Mesenchymal stem cell (in vitro differentiated cells and primary cell): Measurements from ENCODE around the gene GP1BB. TPM values are rescaled to one million over a fixed set of nuclear protein-coding genes. Genes with fewer than 3 reads are reported as not detected.

Source experiments
- DNase-seq: peaks from one replicate; pipeline ENCODE4 v3.0.0-alpha.2; 2013
- H2AFZ ChIP-seq: one replicate; pipeline ENCODE4 v1.6.1; 2013; ENCODE audit warnings: low read depth, mild to moderate bottlenecking, control low read depth, inconsistent platforms, low read length, moderate library complexity
- H2AK5ac ChIP-seq: 2 replicates; pipeline ENCODE4 v1.6.1; 2013; ENCODE audit warnings: low read length, moderate library complexity, mild to moderate bottlenecking, inconsistent platforms; ENCODE audit not compliant: severe bottlenecking
- H2BK120ac ChIP-seq: one replicate; pipeline ENCODE4 v1.6.1; 2013; ENCODE audit warnings: low read depth, mild to moderate bottlenecking, inconsistent platforms, low read length, moderate library complexity
- H2BK12ac ChIP-seq, 2 experiments: one replicate each; pipeline ENCODE4 v1.6.1; 2013; ENCODE audit warnings: inconsistent platforms in 2 of 2, low read length in 2 of 2, mild to moderate bottlenecking in 2 of 2, moderate library complexity in 2 of 2, control low read depth in 1 of 2
- H2BK15ac ChIP-seq: one replicate; pipeline ENCODE4 v1.6.1; 2013; ENCODE audit warnings: mild to moderate bottlenecking, low read depth, inconsistent platforms; ENCODE audit not compliant: poor library complexity, severe bottlenecking
- H2BK5ac ChIP-seq: 2 replicates; pipeline ENCODE4 v1.6.1; 2013; ENCODE audit warnings: low read depth, mild to moderate bottlenecking, low read length, control low read depth, inconsistent platforms; ENCODE audit not compliant: poor library complexity, severe bottlenecking
- H3K14ac ChIP-seq, 2 experiments: one replicate each; pipeline ENCODE4 v1.6.1; 2013; ENCODE audit warnings: inconsistent platforms in 2 of 2, low read length in 2 of 2, control low read depth in 1 of 2, mild to moderate bottlenecking in 1 of 2, moderate library complexity in 1 of 2
- H3K18ac ChIP-seq, 2 experiments: one replicate each; pipeline ENCODE4 v1.6.1; 2013; ENCODE audit warnings: inconsistent platforms in 2 of 2, low read length in 2 of 2, control low read depth in 1 of 2, low read depth in 1 of 2, mild to moderate bottlenecking in 1 of 2
- H3K23ac ChIP-seq, 2 experiments: one replicate each; pipeline ENCODE4 v1.6.1; 2013; ENCODE audit warnings: inconsistent platforms in 2 of 2, low read length in 2 of 2, mild to moderate bottlenecking in 2 of 2, moderate library complexity in 2 of 2, control low read depth in 1 of 2
- H3K27ac ChIP-seq: 2 replicates; pipeline ENCODE4 v1.5.1; 2013; ENCODE audit warnings: mild to moderate bottlenecking, moderate library complexity, low read length, control low read depth, inconsistent platforms; ENCODE audit not compliant: poor library complexity, severe bottlenecking
- H3K27me3 ChIP-seq, 2 experiments: 2 replicates each; pipeline versions ENCODE4 v1.6.1 to v1.7.0; 2013; ENCODE audit warnings: low read length in 2 of 2, mild to moderate bottlenecking in 2 of 2, moderate library complexity in 2 of 2, control low read depth in 1 of 2, inconsistent platforms in 1 of 2; ENCODE audit not compliant: control insufficient read depth in 1 of 2, insufficient read depth in 1 of 2
- H3K36me3 ChIP-seq, 2 experiments: 2 replicates each; pipeline versions ENCODE4 v1.6.1 to v1.7.0; 2013; ENCODE audit warnings: low read length in 2 of 2, control low read depth in 1 of 2, inconsistent platforms in 1 of 2, low read depth in 1 of 2, mild to moderate bottlenecking in 1 of 2; ENCODE audit not compliant: insufficient read depth in 2 of 2, control insufficient read depth in 1 of 2
- H3K4ac ChIP-seq, 2 experiments: one replicate each; pipeline ENCODE4 v1.6.1; 2013; ENCODE audit warnings: inconsistent platforms in 2 of 2, low read length in 2 of 2, mild to moderate bottlenecking in 2 of 2, moderate library complexity in 2 of 2, control low read depth in 1 of 2, low read depth in 1 of 2
- H3K4me1 ChIP-seq: 2 replicates; pipeline ENCODE4 v1.6.1; 2013; ENCODE audit warnings: low read depth, low read length, control low read depth; ENCODE audit not compliant: control insufficient read depth, insufficient read depth
- H3K4me2 ChIP-seq: 2 replicates; pipeline ENCODE4 v1.6.1; 2013; ENCODE audit warnings: low read length, mild to moderate bottlenecking, inconsistent platforms; ENCODE audit not compliant: poor library complexity, severe bottlenecking
- H3K4me3 ChIP-seq, 2 experiments: 2 replicates each; pipeline versions ENCODE4 v1.5.1 to v1.7.0; 2013; ENCODE audit warnings: low read length in 2 of 2, mild to moderate bottlenecking in 2 of 2, control low read depth in 1 of 2, low read depth in 1 of 2; ENCODE audit not compliant: insufficient read depth in 1 of 2
- H3K79me1 ChIP-seq: replicated peaks from 2 replicates; pipeline ENCODE4 v1.6.1; 2013; ENCODE audit warnings: mild to moderate bottlenecking, control low read depth, low read length, inconsistent platforms; ENCODE audit not compliant: poor library complexity, severe bottlenecking
- H3K9ac ChIP-seq: 2 replicates; pipeline ENCODE4 v1.7.0; 2013; ENCODE audit warnings: mild to moderate bottlenecking, low read length, moderate library complexity
- H3K9me3 ChIP-seq: 2 replicates; pipeline ENCODE4 v1.7.0; 2013; ENCODE audit warnings: mild to moderate bottlenecking, low read length; ENCODE audit not compliant: control insufficient read depth
- H4K8ac ChIP-seq: one replicate; pipeline ENCODE4 v1.6.1; 2013; ENCODE audit warnings: inconsistent platforms, mild to moderate bottlenecking, low read length, moderate library complexity
- H4K91ac ChIP-seq: one replicate; pipeline ENCODE4 v1.6.1; 2013; ENCODE audit warnings: mild to moderate bottlenecking, low read length, inconsistent platforms
- WGBS: methylation state at CpG from one replicate; pipeline ENCODE4 v1.1.7; 2013; ENCODE audit warnings: mixed read lengths; 5-methylcytosine and 5-hydroxymethylcytosine counted together
- polyA plus RNA-seq, 2 experiments: library from polyadenylated mRNA; stranded (reverse); fragments of 200-250 nt; gene quantifications; one replicate each; pipeline ENCODE4 v1.2.3, GENCODE V29; 2013

GP1BB gene
- polyA plus RNA-seq (2013, experiment 1 of 2) = 1.0 TPM
- 1.2 TPM for polyA plus RNA-seq (2013, experiment 2 of 2)

DNA sequence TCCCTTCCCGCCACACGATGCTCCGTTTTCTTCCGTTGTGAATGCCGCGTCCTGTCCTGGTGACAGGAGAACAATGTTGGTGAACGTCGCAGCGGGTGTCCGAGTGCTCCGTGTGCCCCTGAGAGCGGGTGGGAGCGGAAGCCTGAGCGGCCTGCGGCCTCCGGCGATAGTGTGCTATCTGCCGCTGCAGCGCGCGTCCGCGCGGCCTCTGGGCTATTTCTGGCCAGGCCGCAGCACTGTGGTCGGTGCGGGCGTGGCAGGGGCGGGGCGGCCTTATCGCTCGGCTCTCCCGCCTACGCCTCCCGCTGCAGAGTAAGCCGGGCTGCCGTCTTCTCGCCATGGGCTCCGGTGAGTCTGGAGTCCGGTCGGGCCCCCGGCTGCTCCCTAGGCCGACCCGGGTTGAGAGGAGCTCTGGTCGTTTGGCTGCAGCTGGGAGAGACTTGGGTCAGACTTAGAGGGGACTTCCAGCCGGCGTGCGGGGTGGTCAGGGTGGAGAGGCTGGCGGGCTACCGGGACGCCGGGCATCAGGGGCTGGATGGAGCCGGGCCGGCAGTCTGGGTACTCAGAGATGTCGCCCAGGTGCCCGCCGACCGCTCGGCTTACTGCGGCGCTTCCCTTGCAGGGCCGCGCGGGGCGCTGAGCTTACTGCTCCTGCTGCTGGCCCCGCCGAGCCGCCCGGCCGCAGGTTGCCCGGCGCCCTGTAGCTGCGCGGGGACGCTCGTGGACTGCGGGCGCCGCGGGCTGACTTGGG, at the start of gene GP1BB:
GP1BB (plus strand) TSS at position 308 of the 751 bp plus-strand sequence; CDS start at position 339, 31 bp downstream.
- Histone ChIP-seq H2BK12ac (peak within 1 kb of the TSS in 1 of 2 experiments; percentile 52), H3K36me3 (peaks cover 0 to 28% of the 10 kb centered on the region in 2 experiments)

DNA sequence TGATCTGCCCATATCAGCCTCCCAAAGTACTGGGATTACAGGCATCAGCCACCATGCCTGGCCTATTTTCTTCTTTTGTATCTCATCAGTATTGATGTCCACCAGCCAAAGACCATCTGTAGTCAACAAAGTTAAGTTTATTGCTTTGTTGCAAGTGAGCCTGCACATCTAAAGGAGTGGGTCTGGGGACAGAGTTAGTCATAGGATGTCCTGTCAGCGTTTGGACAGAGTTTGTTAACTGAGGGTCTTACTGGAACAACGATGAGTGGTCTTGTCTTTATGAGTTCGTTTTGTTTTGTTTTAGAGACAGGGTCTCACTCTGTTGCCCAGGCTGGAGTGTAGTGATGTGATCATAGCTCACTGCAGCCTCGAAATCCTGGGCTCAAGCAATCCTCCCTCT, 49.7 kb upstream of the GP1BB start:
- Histone ChIP-seq H2BK5ac (no peak overlapping the region), H3K4me1 (no peaks in the 10 kb centered on the region), H3K4me2 (no peak overlapping the region), H2AK5ac (no peak overlapping the region), H3K9ac (no peak overlapping the region), H2BK12ac (no peak overlapping the region), H4K8ac (no peak overlapping the region), H3K4me3 (no peak overlapping the region), H4K91ac (no peak overlapping the region), H3K79me1 (no peaks in the 10 kb centered on the region), H2BK15ac (no peak overlapping the region), H2AFZ (no peak overlapping the region), H3K18ac (no peak overlapping the region), H3K9me3 (peaks cover 14% of the 10 kb centered on the region), H3K27ac (no peak overlapping the region), H3K23ac (no peak overlapping the region), H3K4ac (no peak overlapping the region), H2BK120ac (no peak overlapping the region), H3K14ac (no peak overlapping the region), H3K36me3 (no peaks in the 10 kb centered on the region), H3K27me3 (peaks cover 24 to 48% of the 10 kb centered on the region in 2 experiments)
- 58% methylated on average over 4 of the region's 4 CpGs for WGBS
- DNase-seq = no peak

More for the DNA sequence above, at the start of gene GP1BB:
- H2BK15ac ChIP-seq = no peak within 1 kb of the TSS
- no peak within 1 kb of the TSS for H3K27ac ChIP-seq
- H3K14ac ChIP-seq = peak within 1 kb of the TSS in 1 of 2 experiments; percentile 91
- peaks cover 19 to 65% of the 10 kb centered on the region in 2 experiments for H3K27me3 ChIP-seq
- peak within 1 kb of the TSS in 1 of 2 experiments; percentile 45 for H3K4me3 ChIP-seq
- H2AFZ ChIP-seq = no peak within 1 kb of the TSS
- H3K4me2 ChIP-seq = peak within 1 kb of the TSS; percentile 78
- no peaks in the 10 kb centered on the region for H3K9me3 ChIP-seq
- 3% methylated on average over 56 of the region's 80 CpGs for WGBS
- H3K18ac ChIP-seq = peak within 1 kb of the TSS in 1 of 2 experiments; percentile 41
- peaks cover 35% of the 10 kb centered on the region for H3K4me1 ChIP-seq
- H2AK5ac ChIP-seq = no peak within 1 kb of the TSS
- H3K9ac ChIP-seq = no peak within 1 kb of the TSS
- H3K4ac ChIP-seq = no peak within 1 kb of the TSS
- H2BK120ac ChIP-seq = no peak within 1 kb of the TSS
- H4K91ac ChIP-seq = peak within 1 kb of the TSS; percentile 54
- peak; percentile 52 for DNase-seq
- H3K23ac ChIP-seq = peak within 1 kb of the TSS in 1 of 2 experiments; percentile 84
- H3K79me1 ChIP-seq = no peaks in the 10 kb centered on the region
- no peak within 1 kb of the TSS for H4K8ac ChIP-seq
- no peak within 1 kb of the TSS for H2BK5ac ChIP-seq

DNA sequence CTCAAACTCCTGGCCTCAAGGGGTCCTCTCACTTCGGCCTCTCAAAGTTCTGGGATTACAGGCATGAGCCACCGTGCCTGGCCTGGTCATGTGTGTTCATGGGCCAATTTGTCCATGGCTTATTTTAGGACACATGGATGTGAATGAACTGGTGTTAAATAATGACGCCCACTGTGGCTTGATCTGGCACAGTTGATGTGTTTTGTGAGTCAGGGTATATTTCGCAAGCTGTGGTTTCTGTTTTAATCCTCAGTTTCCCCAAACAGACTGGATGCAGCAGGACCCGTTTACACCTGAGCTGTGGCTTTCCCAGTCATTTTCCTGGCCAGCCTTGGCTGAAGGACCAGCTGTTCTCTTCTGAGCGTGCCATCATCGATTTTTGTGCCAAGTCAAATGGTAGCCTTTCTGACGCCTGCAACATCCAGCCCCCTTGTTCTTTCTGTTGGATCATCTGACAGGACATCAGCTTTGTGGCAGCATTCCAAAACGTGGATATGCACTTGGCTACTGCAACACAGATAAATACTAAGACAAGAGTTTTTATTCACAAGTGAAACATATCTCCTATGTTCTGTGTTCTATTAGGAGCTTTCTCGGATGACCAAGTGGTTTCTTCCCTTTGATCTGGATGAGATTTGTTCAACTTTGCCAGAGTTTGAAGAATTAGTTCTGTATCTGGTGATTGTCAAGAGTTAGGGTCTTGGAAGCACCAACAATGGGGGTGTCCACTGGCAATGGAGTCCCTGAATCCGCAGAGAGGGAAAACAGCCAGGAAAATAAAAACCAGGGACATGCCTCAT, 49.0 kb upstream of the GP1BB start:
- H2BK12ac ChIP-seq = no peak overlapping the region
- no peaks in the 10 kb centered on the region for H3K79me1 ChIP-seq
- no peak overlapping the region for H3K4me2 ChIP-seq
- H3K36me3 ChIP-seq = no peaks in the 10 kb centered on the region
- WGBS = 88% methylated on average over 10 of the region's 11 CpGs
- H3K27ac ChIP-seq = no peak overlapping the region
- H3K4me3 ChIP-seq = no peak overlapping the region
- H4K8ac ChIP-seq = no peak overlapping the region
- H3K23ac ChIP-seq = no peak overlapping the region
- H3K4me1 ChIP-seq = no peaks in the 10 kb centered on the region
- no peak for DNase-seq
- H3K9ac ChIP-seq = no peak overlapping the region
- no peak overlapping the region for H2BK15ac ChIP-seq
- H2BK120ac ChIP-seq = no peak overlapping the region
- no peak overlapping the region for H4K91ac ChIP-seq
- no peak overlapping the region for H2AK5ac ChIP-seq
- H3K14ac ChIP-seq = no peak overlapping the region
- no peak overlapping the region for H3K18ac ChIP-seq
- no peak overlapping the region for H3K4ac ChIP-seq
- H3K9me3 ChIP-seq = peaks cover 14% of the 10 kb centered on the region
- H2BK5ac ChIP-seq = no peak overlapping the region
- H3K27me3 ChIP-seq = peaks cover 24 to 43% of the 10 kb centered on the region in 2 experiments
- no peak overlapping the region for H2AFZ ChIP-seq

GRCh38 chr22:19674929-19675253, 48.4 kb upstream of the GP1BB start:
- H3K27me3 ChIP-seq = peaks cover 24 to 44% of the 10 kb centered on the region in 2 experiments
- no peak overlapping the region for H3K23ac ChIP-seq
- H2AK5ac ChIP-seq = no peak overlapping the region
- H2BK120ac ChIP-seq = no peak overlapping the region
- H3K9me3 ChIP-seq = peaks cover 14% of the 10 kb centered on the region
- H3K79me1 ChIP-seq = no peaks in the 10 kb centered on the region
- no peaks in the 10 kb centered on the region for H3K36me3 ChIP-seq
- H4K8ac ChIP-seq = no peak overlapping the region
- no peak overlapping the region for H2AFZ ChIP-seq
- H2BK15ac ChIP-seq = no peak overlapping the region
- no peak overlapping the region for H3K18ac ChIP-seq
- H3K9ac ChIP-seq = no peak overlapping the region
- WGBS = 82% methylated on average over 10 of the region's 10 CpGs
- no peak overlapping the region for H3K4me2 ChIP-seq
- H3K4me1 ChIP-seq = no peaks in the 10 kb centered on the region
- H3K4ac ChIP-seq = no peak overlapping the region
- no peak overlapping the region for H3K14ac ChIP-seq
- no peak overlapping the region for H2BK5ac ChIP-seq
- H3K4me3 ChIP-seq = no peak overlapping the region
- H3K27ac ChIP-seq = no peak overlapping the region
- no peak overlapping the region for H4K91ac ChIP-seq
- DNase-seq = no peak
- no peak overlapping the region for H2BK12ac ChIP-seq
